Naive thymus-derived CD4-positive, alpha-beta T cell (primary cell): ENCODE data around the gene SULT4A1. TPM values are rescaled to one million over a fixed set of nuclear protein-coding genes. Genes with fewer than 3 reads are reported as not detected.
A peak's percentile ranks its signal among the peaks of the same experiment; 100 is the strongest.

Experiments
- ATAC-seq: fragments of 150-1000 bp; cut with Tn5 transposase; 2 replicates; pipeline ENCODE4 v1.10.0; 2021; ENCODE audit warnings: mild to moderate bottlenecking, moderate library complexity
- CTCF ChIA-PET: fragments of 350-600 bp; sonication (Branson Sonifier 250); formaldehyde crosslinking; loops from one replicate; lab custom pipeline; 2021; ENCODE audit warnings: antibody characterized with exemption; lab: Charles Lee
- POLR2A ChIA-PET: fragments of 350-600 bp; sonication (Branson Sonifier 250); formaldehyde crosslinking; loops from one replicate; lab custom pipeline; 2021; ENCODE audit warnings: antibody characterized with exemption, inconsistent platforms; lab: Charles Lee
- DNase-seq, 9 donors: peaks; one replicate each; pipeline versions ENCODE4 v3.0.0 to v3.0.0-alpha.2; 2020 to 2022; ENCODE audit warnings: mixed read lengths in 1 of 9
- H3K27ac ChIP-seq: one replicate; pipeline ENCODE4 v1.7.0; 2013; ENCODE audit warnings: mild to moderate bottlenecking, low read depth, low read length, moderate library complexity
- H3K27me3 ChIP-seq, 2 donors: one replicate each; pipeline ENCODE4 v1.7.0; 2013; ENCODE audit warnings: low read length in 2 of 2, mild to moderate bottlenecking in 2 of 2, moderate library complexity in 2 of 2; ENCODE audit not compliant: control insufficient read depth in 2 of 2, insufficient read depth in 2 of 2
- H3K36me3 ChIP-seq, 3 experiments: 1 replicate in 2 of 3; 2 replicates in 1 of 3; pipeline ENCODE4 v1.7.0; 2013; ENCODE audit warnings: low read length in 3 of 3, mild to moderate bottlenecking in 3 of 3, moderate library complexity in 1 of 3; ENCODE audit not compliant: insufficient read depth in 3 of 3, control insufficient read depth in 2 of 3
- H3K4me1 ChIP-seq, 2 donors: one replicate each; pipeline ENCODE4 v1.7.0; 2013; ENCODE audit warnings: low read length in 2 of 2, mild to moderate bottlenecking in 2 of 2, moderate library complexity in 1 of 2; ENCODE audit not compliant: control insufficient read depth in 2 of 2, insufficient read depth in 2 of 2
- H3K4me3 ChIP-seq: 2 replicates; pipeline ENCODE4 v1.7.0; 2013; ENCODE audit warnings: mild to moderate bottlenecking, low read length
- H3K9me3 ChIP-seq, 3 experiments: 1 replicate in 2 of 3; 2 replicates in 1 of 3; pipeline ENCODE4 v1.7.0; 2013; ENCODE audit warnings: low read length in 3 of 3; ENCODE audit not compliant: control insufficient read depth in 2 of 3
- H3K27ac Mint-ChIP-seq, 9 donors: one replicate each; pipeline ENCODE4 v1.8.0; 2020 to 2022; ENCODE audit warnings: mixed read lengths in 9 of 9, mild to moderate bottlenecking in 8 of 9, moderate library complexity in 5 of 9, inconsistent platforms in 2 of 9
- H3K27me3 Mint-ChIP-seq, 5 donors: one replicate each; pipeline ENCODE4 v1.8.0; 2021 to 2022; ENCODE audit warnings: mixed read lengths in 5 of 5, mild to moderate bottlenecking in 1 of 5
- H3K36me3 Mint-ChIP-seq, 5 donors: one replicate each; pipeline ENCODE4 v1.8.0; 2020 to 2022; ENCODE audit warnings: mixed read lengths in 5 of 5, mild to moderate bottlenecking in 3 of 5, inconsistent platforms in 1 of 5
- H3K4me1 Mint-ChIP-seq, 7 donors: one replicate each; pipeline ENCODE4 v1.8.0; 2020 to 2022; ENCODE audit warnings: mixed read lengths in 7 of 7, mild to moderate bottlenecking in 3 of 7, inconsistent platforms in 1 of 7
- H3K4me3 Mint-ChIP-seq, 10 donors: one replicate each; pipeline ENCODE4 v1.8.0; 2020 to 2022; ENCODE audit warnings: mild to moderate bottlenecking in 10 of 10, mixed read lengths in 10 of 10, moderate library complexity in 6 of 10, inconsistent platforms in 2 of 10
- H3K9me3 Mint-ChIP-seq, 11 donors: one replicate each; pipeline ENCODE4 v1.8.0; 2020 to 2022; ENCODE audit warnings: mixed read lengths in 11 of 11, mild to moderate bottlenecking in 4 of 11, inconsistent platforms in 1 of 11, moderate library complexity in 1 of 11
- intact Hi-C, 2 donors: fragments of 100-400 bp; cut with micrococcal nuclease; formaldehyde crosslinking; loops; one replicate each; pipeline ENCODE4 v1.15.1; 2023
- polyA plus RNA-seq, 2 donors: library from polyadenylated mRNA; unstranded; fragments of 300-500 nt; fragmentation: Illumina TruSeq; gene quantifications; one replicate each; pipeline ENCODE4 v1.2.3, GENCODE V29; 2021
- total RNA-seq, 6 experiments: library from RNA in 5 of 6; stranded (reverse) in 5 of 6; gene quantifications; 1 replicate in 5 of 6; 2 replicates in 1 of 6; pipeline ENCODE4 v1.2.3 and lab custom pipeline; 2021 to 2026

SULT4A1 gene
- total and polyA plus RNA-seq, 7 experiments from 2014 or later = not detected

DNA sequence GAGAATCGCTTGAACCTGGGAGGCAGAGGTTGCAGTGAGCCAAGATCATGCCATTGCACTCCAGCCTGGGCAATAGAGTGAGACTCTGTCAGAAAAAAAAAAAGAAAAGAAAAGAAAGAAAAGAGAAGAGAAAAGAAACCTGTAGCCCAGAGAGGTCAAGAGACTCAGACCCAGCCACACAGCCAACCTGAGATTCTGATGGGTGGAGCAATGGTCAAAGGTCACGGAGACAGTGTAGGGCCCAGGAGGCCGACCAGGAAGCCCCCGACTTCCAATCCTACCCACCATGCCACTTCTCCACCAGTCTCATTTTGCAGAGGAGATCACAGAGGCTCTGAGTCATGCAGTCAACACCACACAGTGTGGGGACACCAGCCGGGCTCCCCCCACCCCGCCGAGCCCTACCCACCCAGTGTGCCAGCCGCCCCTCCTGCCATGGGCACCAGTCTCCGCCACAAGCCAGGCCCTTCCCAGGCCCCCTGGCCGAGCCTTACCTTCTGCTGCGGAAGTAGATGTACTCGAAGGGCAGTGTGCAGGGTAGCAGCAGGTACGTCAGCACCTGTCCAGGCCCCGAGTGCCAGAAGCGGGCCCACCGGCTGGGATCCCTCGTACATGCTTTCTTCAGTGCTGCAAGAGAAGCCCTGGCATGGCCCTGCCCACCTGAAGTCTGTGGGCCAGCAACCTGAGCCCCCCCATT lies 21.6 kb upstream of the SULT4A1 start:
- no peak overlapping the region for H3K4me3 ChIP-seq
- no peaks in the 10 kb centered on the region for H3K36me3 ChIP-seq
- H3K4me1 ChIP-seq = no peaks in the 10 kb centered on the region
- H3K27ac ChIP-seq = no peak overlapping the region
- H3K4me1 Mint-ChIP-seq = peaks cover 0 to 4% (median 0%) of the 10 kb centered on the region in 7 donors
- CTCF ChIA-PET = no interaction called here
- no peak overlapping the region for H3K27ac Mint-ChIP-seq
- H3K4me3 Mint-ChIP-seq = no peak overlapping the region
- H3K27me3 ChIP-seq = no peaks in the 10 kb centered on the region
- H3K36me3 Mint-ChIP-seq = no peaks in the 10 kb centered on the region
- peaks cover 7 to 47% (median 26%) of the 10 kb centered on the region in 5 donors for H3K27me3 Mint-ChIP-seq
- intact Hi-C loops = loop anchor here (1.0 to 2.0 kb wide), 2 partner anchors 62 to 743 kb away; no protein-coding TSS in a partner anchor
- no peak for ATAC-seq
- no peak for DNase-seq
- no peaks in the 10 kb centered on the region for H3K9me3 ChIP-seq
- peaks cover 0 to 4% (median 0%) of the 10 kb centered on the region in 11 donors for H3K9me3 Mint-ChIP-seq
- POLR2A ChIA-PET = no interaction called here

DNA sequence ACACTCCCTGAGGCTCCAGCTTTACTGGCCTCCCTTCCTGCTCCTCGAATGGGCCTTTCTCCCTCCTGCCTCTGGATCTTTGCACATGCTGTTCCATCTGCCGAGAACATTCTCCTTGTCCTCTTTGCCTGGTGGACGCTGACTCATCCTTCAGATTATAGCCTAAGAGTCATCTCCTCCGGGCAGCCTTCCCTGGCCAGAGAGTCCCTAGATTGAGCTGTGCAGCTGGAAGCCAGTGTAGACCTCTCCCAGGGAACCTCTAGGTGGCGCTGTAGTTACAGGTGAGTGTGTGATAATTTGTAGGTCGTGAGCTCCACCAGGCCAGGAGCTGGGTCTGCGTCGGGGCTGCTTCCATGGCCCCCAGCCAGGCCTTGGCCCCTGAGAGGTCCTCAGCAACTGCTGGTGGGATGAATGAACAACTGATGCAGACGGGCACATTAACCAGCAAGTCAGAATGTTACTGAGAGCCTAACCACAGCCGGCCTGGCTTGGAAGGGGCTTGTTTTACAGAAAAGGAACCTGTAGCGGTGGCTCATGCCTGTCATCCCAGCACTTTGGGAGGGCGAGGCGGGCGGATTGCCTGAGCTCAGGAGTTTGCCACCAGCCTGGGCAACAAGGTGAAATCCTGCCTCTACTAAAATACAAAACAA lies 20.8 kb upstream of the SULT4A1 start:
- ChIA-PET CTCF (no interaction called here), POLR2A (no interaction called here)
- Histone ChIP-seq H3K27me3 (peaks cover 0 to 3% of the 10 kb centered on the region in 2 donors), H3K9me3 (no peaks in the 10 kb centered on the region), H3K4me3 (no peak overlapping the region), H3K27ac (no peak overlapping the region), H3K4me1 (no peaks in the 10 kb centered on the region), H3K36me3 (no peaks in the 10 kb centered on the region)
- H3K9me3 Mint-ChIP-seq = peaks cover 0 to 4% (median 0%) of the 10 kb centered on the region in 11 donors
- no peak overlapping the region for H3K4me3 Mint-ChIP-seq
- ATAC-seq = peak; percentile 53
- DNase-seq = peak in 7 of 9 donors; percentile 25 to 54 (median 28)
- no peaks in the 10 kb centered on the region for H3K36me3 Mint-ChIP-seq
- intact Hi-C loops = loop anchor here (1.0 to 2.0 kb wide), 2 partner anchors 63 to 744 kb away; no protein-coding TSS in a partner anchor
- H3K27me3 Mint-ChIP-seq = peaks cover 3 to 44% (median 24%) of the 10 kb centered on the region in 5 donors
- H3K4me1 Mint-ChIP-seq = peaks cover 0 to 4% (median 0%) of the 10 kb centered on the region in 7 donors
- H3K27ac Mint-ChIP-seq = no peak overlapping the region

DNA sequence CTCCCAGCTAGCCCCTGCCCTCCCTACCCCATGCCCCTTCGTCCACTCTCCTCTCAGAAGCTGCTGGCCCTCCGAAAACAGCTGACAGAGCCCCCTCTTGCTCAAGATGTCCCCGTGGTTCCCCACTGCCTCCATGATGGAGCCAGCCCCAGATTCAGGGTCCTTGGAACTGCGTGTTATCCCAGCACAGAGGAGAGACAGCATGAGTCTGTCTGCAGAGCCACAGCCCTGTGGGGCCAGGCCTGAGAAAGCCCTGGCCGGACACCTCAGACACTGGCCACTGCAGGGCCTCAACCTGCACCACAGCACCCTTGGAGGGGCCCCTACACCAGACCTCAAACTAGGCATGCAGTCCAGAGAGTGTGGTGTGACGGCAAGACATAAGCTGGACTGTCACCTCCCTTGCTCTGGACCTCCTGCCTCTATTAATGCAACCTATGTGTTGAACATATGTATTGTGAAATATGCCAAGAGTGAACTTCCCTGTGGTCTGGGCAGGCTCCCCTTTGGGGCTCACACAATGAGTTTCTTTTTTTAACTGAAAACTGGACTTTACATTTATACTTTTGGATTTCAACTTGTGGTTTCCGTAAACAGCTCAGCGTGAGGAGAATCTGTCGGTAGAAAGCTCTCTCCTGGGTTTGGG lies 19.9 kb upstream of the SULT4A1 start:
- Mint-ChIP-seq H3K9me3 (peaks cover 0 to 4% (median 0%) of the 10 kb centered on the region in 11 donors), H3K36me3 (no peaks in the 10 kb centered on the region), H3K4me3 (no peak overlapping the region), H3K27ac (no peak overlapping the region), H3K4me1 (peaks cover 0 to 4% (median 0%) of the 10 kb centered on the region in 7 donors), H3K27me3 (peaks cover 0 to 47% (median 23%) of the 10 kb centered on the region in 5 donors)
- ChIA-PET POLR2A (no interaction called here), CTCF (no interaction called here)
- peaks cover 0 to 3% of the 10 kb centered on the region in 2 donors for H3K27me3 ChIP-seq
- no peak overlapping the region for H3K27ac ChIP-seq
- intact Hi-C loops = loop anchor here (2.0 kb wide), 1 partner anchor 745 kb away; no protein-coding TSS in a partner anchor
- no peak for ATAC-seq
- H3K4me3 ChIP-seq = no peak overlapping the region
- H3K36me3 ChIP-seq = no peaks in the 10 kb centered on the region
- DNase-seq = no peak
- H3K9me3 ChIP-seq = no peaks in the 10 kb centered on the region
- H3K4me1 ChIP-seq = no peaks in the 10 kb centered on the region

DNA sequence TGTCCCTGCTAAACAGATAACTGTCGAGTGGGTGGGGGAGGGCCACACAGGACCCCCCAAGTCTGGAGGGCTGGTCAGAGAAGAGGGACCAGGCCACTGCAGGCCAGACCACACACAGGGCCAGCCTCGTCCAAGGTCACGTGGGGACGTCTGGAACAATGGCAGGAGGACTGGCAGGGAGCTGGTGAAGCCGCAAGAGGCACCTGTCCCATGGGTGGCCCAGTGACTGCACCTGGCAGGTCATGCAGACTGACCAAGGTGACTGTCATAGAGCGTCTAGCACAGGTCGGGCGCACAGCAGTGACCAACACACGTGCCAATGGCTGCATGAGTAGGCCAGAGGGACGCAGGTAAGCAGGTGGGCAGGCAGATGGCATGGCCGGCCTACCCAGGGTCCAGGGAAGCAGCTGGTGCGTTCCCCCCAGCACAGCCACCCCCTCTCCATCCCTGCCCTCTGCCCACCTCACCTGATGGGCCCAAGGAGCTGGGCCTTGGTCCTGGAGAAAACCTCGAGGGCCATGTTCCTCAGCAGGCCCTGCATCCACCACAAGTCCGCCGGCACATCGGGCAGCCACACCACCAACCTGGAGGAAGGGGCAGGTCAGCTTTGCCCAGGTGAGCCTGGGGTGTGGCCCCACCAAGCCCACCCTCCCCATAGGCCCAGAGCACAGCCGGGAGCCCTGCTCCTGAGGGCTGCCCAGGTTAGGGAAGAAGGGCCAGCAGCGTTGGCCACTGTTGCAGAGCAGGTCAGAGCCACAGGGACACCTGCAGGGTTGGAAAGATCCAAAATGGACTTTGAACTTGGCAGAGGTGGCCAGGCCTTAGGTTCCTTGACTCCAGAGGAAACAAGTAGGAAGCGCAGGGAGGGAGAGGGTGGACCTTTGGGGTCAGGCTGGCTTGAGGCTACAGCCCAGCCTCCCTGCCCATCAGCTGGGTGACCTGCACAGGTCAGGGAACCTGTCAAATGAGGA lies 19.1 kb upstream of the SULT4A1 start:
- peaks cover 0 to 39% (median 20%) of the 10 kb centered on the region in 5 donors for H3K27me3 Mint-ChIP-seq
- intact Hi-C loops = loop anchor here (2.0 kb wide), 1 partner anchor 745 kb away; no protein-coding TSS in a partner anchor
- peaks cover 0 to 4% (median 0%) of the 10 kb centered on the region in 7 donors for H3K4me1 Mint-ChIP-seq
- Histone ChIP-seq H3K36me3 (no peaks in the 10 kb centered on the region), H3K27me3 (peaks cover 0 to 3% of the 10 kb centered on the region in 2 donors), H3K4me1 (no peaks in the 10 kb centered on the region), H3K9me3 (no peaks in the 10 kb centered on the region), H3K4me3 (no peak overlapping the region), H3K27ac (no peak overlapping the region)
- ChIA-PET CTCF (no interaction called here), POLR2A (no interaction called here)
- DNase-seq = no peak
- no peak for ATAC-seq
- no peaks in the 10 kb centered on the region for H3K36me3 Mint-ChIP-seq
- H3K9me3 Mint-ChIP-seq = peaks cover 0 to 4% (median 0%) of the 10 kb centered on the region in 11 donors
- no peak overlapping the region for H3K4me3 Mint-ChIP-seq
- H3K27ac Mint-ChIP-seq = no peak overlapping the region

DNA sequence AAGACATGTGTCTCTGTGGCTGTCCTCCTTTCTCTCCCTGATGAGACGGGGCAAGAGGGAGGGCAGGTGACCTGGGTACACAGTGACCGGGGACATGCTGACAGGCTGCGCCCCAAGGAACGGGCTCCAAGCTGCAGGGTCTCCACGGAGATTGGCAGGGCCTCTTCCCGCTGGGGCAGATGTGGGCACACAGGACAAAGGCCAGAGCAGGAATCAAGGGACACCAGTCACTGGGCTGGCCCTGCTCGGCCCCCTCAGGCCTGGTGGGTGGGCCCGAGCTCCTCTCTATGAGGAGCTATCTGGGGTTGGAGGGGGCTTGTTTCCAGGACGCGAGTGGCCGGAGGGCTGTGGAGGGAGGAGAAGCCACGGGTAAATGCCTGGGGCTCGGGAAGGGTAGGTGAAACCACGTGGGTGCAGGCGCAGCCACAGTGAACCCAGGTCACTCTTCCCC lies 18.3 kb upstream of the SULT4A1 start:
- CTCF ChIA-PET = interaction anchor here (0.6 kb wide), 1 partner anchor 653 kb away, joined by 4 read pairs; no protein-coding TSS in a partner anchor
- H3K27me3 Mint-ChIP-seq = peaks cover 0 to 43% (median 23%) of the 10 kb centered on the region in 5 donors

More for the DNA sequence above, 18.3 kb upstream of the SULT4A1 start:
- intact Hi-C loops = no loop called here
- ATAC-seq (no peak), DNase-seq (no peak)
- Mint-ChIP-seq H3K36me3 (no peaks in the 10 kb centered on the region), H3K27ac (no peak overlapping the region), H3K9me3 (peaks cover 0 to 2% (median 0%) of the 10 kb centered on the region in 11 donors), H3K4me3 (no peak overlapping the region), H3K4me1 (peaks cover 0 to 4% (median 0%) of the 10 kb centered on the region in 7 donors)
- Histone ChIP-seq H3K4me3 (no peak overlapping the region), H3K27ac (no peak overlapping the region), H3K4me1 (no peaks in the 10 kb centered on the region), H3K27me3 (peaks cover 0 to 3% of the 10 kb centered on the region in 2 donors), H3K9me3 (no peaks in the 10 kb centered on the region), H3K36me3 (no peaks in the 10 kb centered on the region)
- POLR2A ChIA-PET = no interaction called here
